ENCODE results near the gene RAPGEF1. TPM values are rescaled to one million over a fixed set of nuclear protein-coding genes. Genes with fewer than 3 reads are reported as not detected.
A peak's percentile ranks its signal among the peaks of the same experiment; 100 is the strongest.

RAPGEF1 gene
- total and polyA plus RNA-seq, 2 experiments from 2014 or later, result 3.3 to 24.1 TPM

- no peaks in the 10 kb centered on the region for H4K20me1 ChIP-seq (ENCODE audit: insufficient read depth)
- no peak overlapping the region for H3K9ac ChIP-seq
- 0 out of 2 replicates have a peak overlapping the region, but pooled peaks have one; percentile 8 for H2AFZ ChIP-seq
- H3K9me3 ChIP-seq (ENCODE audit: low read depth), result no peaks in the 10 kb centered on the region
- H3K36me3 ChIP-seq (ENCODE audit: low read depth), result no peaks in the 10 kb centered on the region
- no peaks in the 10 kb centered on the region for H3K79me2 ChIP-seq (ENCODE audit: insufficient read depth)
- peaks cover 44% of the 10 kb centered on the region for H3K27me3 ChIP-seq (replicated peaks; ENCODE audit: insufficient read depth)
- in situ Hi-C loops (cut with MboI), result no loop called here
- peak; percentile 41 for DNase-seq
- H3K4me2 ChIP-seq (ENCODE audit: unreplicated experiment), result peak overlapping the region; percentile 67
- 1 to 5% methylated on average over 25 to 46 of the region's 49 CpGs for WGBS, 2 experiments (ENCODE audit: low coverage in 1 of 2, low lambda C conversion rate in 2 of 2, missing lambda C conversion rate in 2 of 2)
- TF ChIP-seq EZH2 (IDR thresholded peaks at IDR 0.05; ENCODE audit: insufficient read depth, poor library complexity, severe bottlenecking), result peak; percentile 63
- no peak for TF ChIP-seq EZH2phosphoT487 (IDR thresholded peaks at IDR 0.05; ENCODE audit: insufficient read depth, low read depth)
- no peaks in the 10 kb centered on the region for H3F3A ChIP-seq (ENCODE audit: insufficient read depth)
- H3K27ac ChIP-seq, result no peak overlapping the region
- H3K4me1 ChIP-seq (ENCODE audit: insufficient read depth), result no peaks in the 10 kb centered on the region
- no peaks in the 10 kb centered on the region for H3K9me2 ChIP-seq (ENCODE audit: insufficient read depth)
- peak overlapping the region; percentile 50 for H3K4me3 ChIP-seq
Observed at GRCh38 chr9:131546336-131547084, 193.4 kb downstream of the RAPGEF1 start.

DNA sequence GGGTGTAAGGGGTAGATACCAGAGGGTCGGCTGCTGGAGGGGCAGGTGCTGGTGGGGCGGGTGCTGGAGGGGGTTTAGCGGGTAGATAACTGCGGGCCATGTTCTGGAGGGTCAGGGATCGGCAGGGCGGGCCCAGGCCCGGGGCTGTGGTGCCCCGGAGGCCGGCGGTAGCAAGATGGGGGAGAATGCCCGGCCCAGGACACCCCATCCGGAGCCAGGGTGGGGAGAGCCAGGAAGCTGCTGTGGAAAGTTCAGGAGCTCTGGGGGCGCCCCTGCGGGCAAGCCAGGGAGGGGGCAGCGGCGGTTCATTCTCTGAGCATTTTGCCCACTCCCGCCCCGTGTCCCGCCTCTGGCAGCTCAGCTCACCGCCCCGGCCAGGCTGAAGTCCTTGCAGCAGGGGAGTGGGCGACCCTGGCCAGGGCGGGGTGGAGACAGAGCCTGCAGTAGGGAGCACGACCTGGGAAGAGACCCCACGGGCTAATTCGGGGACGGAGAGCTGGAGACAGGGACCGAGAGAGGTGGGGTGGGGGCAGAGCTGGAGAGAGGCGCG is 194.0 kb downstream of the RAPGEF1 start:
- Histone ChIP-seq H3F3A (ENCODE audit: insufficient read depth) (no peaks in the 10 kb centered on the region), H3K4me1 (ENCODE audit: insufficient read depth) (no peaks in the 10 kb centered on the region), H3K9me2 (ENCODE audit: insufficient read depth) (no peaks in the 10 kb centered on the region), H3K4me3 (no peak overlapping the region), H2AFZ (no peak overlapping the region), H3K36me3 (ENCODE audit: low read depth) (no peaks in the 10 kb centered on the region), H3K27ac (no peak overlapping the region), H3K4me2 (ENCODE audit: unreplicated experiment) (no peak overlapping the region), H3K79me2 (ENCODE audit: insufficient read depth) (no peaks in the 10 kb centered on the region), H3K27me3 (replicated peaks; ENCODE audit: insufficient read depth) (peaks cover 44% of the 10 kb centered on the region), H4K20me1 (ENCODE audit: insufficient read depth) (no peaks in the 10 kb centered on the region), H3K9ac (no peak overlapping the region), H3K9me3 (ENCODE audit: low read depth) (no peaks in the 10 kb centered on the region)
- TF ChIP-seq EZH2phosphoT487 (IDR thresholded peaks at IDR 0.05; ENCODE audit: insufficient read depth, low read depth) (0 out of 2 replicates have a peak, but pooled peaks have one; percentile 54), EZH2 (IDR thresholded peaks at IDR 0.05; ENCODE audit: insufficient read depth, poor library complexity, severe bottlenecking) (no peak)
- no peak for DNase-seq
- in situ Hi-C loops (cut with MboI), result no loop called here
- WGBS, 2 experiments (ENCODE audit: low coverage in 1 of 2, low lambda C conversion rate in 2 of 2, missing lambda C conversion rate in 2 of 2), result 4 to 6% methylated on average over 16 to 30 of the region's 30 CpGs

GRCh38 chr9:131545003-131545785 is 194.7 kb downstream of the RAPGEF1 start, which contains the start of gene PRRT1B:
Gene PRRT1B (plus strand): TSS chr9:131545523. CDS start chr9:131545616, 93 bp downstream.
- in situ Hi-C loops (cut with MboI), result no loop called here
- no peaks in the 10 kb centered on the region for H4K20me1 ChIP-seq (ENCODE audit: insufficient read depth)
- no peaks in the 10 kb centered on the region for H3K9me3 ChIP-seq (ENCODE audit: low read depth)
- no peak within 1 kb of the TSS for H3K9ac ChIP-seq
- peak; percentile 13 for DNase-seq
- no peak within 1 kb of the TSS for H3K4me3 ChIP-seq
- H3K79me2 ChIP-seq (ENCODE audit: insufficient read depth), result no peaks in the 10 kb centered on the region
- no peak within 1 kb of the TSS for H3K4me2 ChIP-seq (ENCODE audit: unreplicated experiment)
- no peaks in the 10 kb centered on the region for H3K9me2 ChIP-seq (ENCODE audit: insufficient read depth)
- peaks cover 44% of the 10 kb centered on the region for H3K27me3 ChIP-seq (replicated peaks; ENCODE audit: insufficient read depth)
- 18 to 23% methylated on average over 32 to 50 of the region's 50 CpGs for WGBS, 2 experiments (ENCODE audit: low coverage in 1 of 2, low lambda C conversion rate in 2 of 2, missing lambda C conversion rate in 2 of 2)
- no peaks in the 10 kb centered on the region for H3F3A ChIP-seq (ENCODE audit: insufficient read depth)
- peak; percentile 95 for TF ChIP-seq EZH2 (IDR thresholded peaks at IDR 0.05; ENCODE audit: insufficient read depth, poor library complexity, severe bottlenecking)
- no peak for TF ChIP-seq EZH2phosphoT487 (IDR thresholded peaks at IDR 0.05; ENCODE audit: insufficient read depth, low read depth)
- H3K4me1 ChIP-seq (ENCODE audit: insufficient read depth), result no peaks in the 10 kb centered on the region
- H3K36me3 ChIP-seq (ENCODE audit: low read depth), result no peaks in the 10 kb centered on the region
- H3K27ac ChIP-seq, result no peak within 1 kb of the TSS
- H2AFZ ChIP-seq, result no peak within 1 kb of the TSS

DNA sequence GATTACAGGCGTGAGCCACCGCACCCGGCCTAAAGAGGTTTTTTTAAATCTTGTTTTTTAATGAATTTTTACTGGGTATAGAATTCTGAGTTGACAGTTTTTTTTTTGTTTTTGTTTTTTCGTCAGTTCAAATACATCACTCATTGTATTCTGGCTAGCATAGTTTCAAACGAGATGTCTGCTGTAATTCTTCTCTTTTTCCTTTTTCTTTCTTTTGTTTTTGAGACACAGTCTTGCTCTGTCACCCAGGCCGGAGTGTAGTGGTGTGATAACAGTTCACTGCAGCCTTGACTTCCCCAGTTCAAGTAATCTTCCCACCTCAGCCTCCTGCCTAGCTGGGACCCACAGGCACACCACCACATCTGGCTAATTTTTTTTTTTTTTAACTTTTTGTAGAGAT is 196.7 kb downstream of the RAPGEF1 start:
- no peaks in the 10 kb centered on the region for H3K4me1 ChIP-seq (ENCODE audit: insufficient read depth)
- no peaks in the 10 kb centered on the region for H3K79me2 ChIP-seq (ENCODE audit: insufficient read depth)
- H3K36me3 ChIP-seq (ENCODE audit: low read depth), result no peaks in the 10 kb centered on the region
- H3K4me3 ChIP-seq, result no peak overlapping the region
- H3K4me2 ChIP-seq (ENCODE audit: unreplicated experiment), result no peak overlapping the region
- no peak overlapping the region for H3K27ac ChIP-seq
- H2AFZ ChIP-seq, result no peak overlapping the region
- H3K9me2 ChIP-seq (ENCODE audit: insufficient read depth), result no peaks in the 10 kb centered on the region
- no peaks in the 10 kb centered on the region for H3F3A ChIP-seq (ENCODE audit: insufficient read depth)
- H4K20me1 ChIP-seq (ENCODE audit: insufficient read depth), result no peaks in the 10 kb centered on the region
- TF ChIP-seq EZH2phosphoT487 (IDR thresholded peaks at IDR 0.05; ENCODE audit: insufficient read depth, low read depth) (no peak), EZH2 (IDR thresholded peaks at IDR 0.05; ENCODE audit: insufficient read depth, poor library complexity, severe bottlenecking) (no peak)
- no peaks in the 10 kb centered on the region for H3K9me3 ChIP-seq (ENCODE audit: low read depth)
- DNase-seq, result no peak
- H3K9ac ChIP-seq, result no peak overlapping the region
- H3K27me3 ChIP-seq (replicated peaks; ENCODE audit: insufficient read depth), result peaks cover 36% of the 10 kb centered on the region
- in situ Hi-C loops (cut with MboI), result no loop called here
- WGBS, 2 experiments (ENCODE audit: low coverage in 1 of 2, low lambda C conversion rate in 2 of 2, missing lambda C conversion rate in 2 of 2), result 74 to 78% methylated on average over 6 of the region's 6 CpGs
